ENCODE data around the gene DTNB.
"Not testable (repeated sequence)": the region's sequence is repeated elsewhere in the genome, so short reads cannot be mapped to it uniquely, and the experiment has no call there.

DTNB gene

GRCh38 chr2:25535411-25536289, 137.7 kb downstream of the DTNB start:
- DNase-seq, result not testable (repeated sequence)

DNA sequence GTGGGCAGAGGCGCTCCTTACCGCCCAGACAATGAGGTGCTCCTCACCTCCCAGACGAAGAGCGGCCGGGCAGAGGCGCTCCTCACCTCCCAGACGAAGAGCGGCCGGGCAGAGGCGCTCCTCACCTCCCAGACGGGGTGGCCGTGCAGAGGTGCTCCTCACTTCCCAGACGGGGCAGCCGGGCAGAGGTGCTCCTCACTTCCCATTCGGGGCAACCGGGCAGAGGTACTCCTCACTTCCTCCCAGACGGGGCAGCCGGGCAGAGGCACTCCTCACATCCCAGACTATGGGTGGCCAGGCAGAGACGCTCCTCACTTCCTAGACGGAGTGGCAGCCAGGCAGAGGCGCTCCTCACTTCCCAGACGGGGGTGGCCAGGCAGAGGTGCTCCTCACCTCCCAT, 138.4 kb downstream of the DTNB start:
- DNase-seq, result not testable (repeated sequence)

DNA sequence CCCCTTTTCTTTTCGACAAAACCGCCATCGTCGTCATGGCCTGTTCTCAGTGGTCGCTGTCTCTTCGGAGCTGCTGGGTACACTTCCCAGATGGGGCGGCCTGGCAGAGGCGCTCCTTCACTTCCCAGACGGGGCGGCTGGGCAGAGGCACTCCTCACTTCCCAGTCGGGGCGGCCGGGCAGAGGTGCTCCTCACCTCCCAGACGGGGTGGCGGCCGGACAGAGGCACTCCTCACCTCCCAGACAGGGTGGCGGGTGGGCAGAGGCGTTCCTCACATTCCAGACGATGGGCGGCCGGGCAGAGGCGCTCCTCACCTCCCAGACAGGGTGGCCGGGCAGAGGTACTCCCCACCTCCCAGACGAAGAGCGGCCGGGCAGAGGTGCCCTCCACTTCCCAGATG, 138.9 kb downstream of the DTNB start:
- DNase-seq, result no peak

- DNase-seq, result not testable (repeated sequence)
Observed at GRCh38 chr2:25533771-25534170, 139.6 kb downstream of the DTNB start.

DNA sequence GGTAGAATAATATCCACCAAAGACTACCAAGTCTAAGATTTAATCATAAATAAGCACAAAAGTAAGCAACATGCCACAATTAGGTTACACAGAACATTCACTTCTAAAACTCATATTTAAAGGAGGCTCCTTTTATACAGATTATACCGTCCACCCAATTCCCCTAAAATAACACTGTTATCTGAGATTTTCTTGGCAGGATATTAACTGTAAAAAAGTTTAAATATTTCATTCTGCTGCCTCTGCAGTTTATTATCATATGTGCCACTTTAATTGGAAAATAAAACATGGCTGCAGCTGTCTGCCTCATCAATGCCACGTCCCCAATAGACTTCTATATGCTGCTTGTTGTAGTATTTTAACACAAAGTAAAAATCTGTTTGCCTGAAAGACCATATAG, 140.9 kb downstream of the DTNB start:
- DNase-seq, result no peak

GRCh38 chr2:25529034-25529433, 144.3 kb downstream of the DTNB start:
- no peak for DNase-seq

DNA sequence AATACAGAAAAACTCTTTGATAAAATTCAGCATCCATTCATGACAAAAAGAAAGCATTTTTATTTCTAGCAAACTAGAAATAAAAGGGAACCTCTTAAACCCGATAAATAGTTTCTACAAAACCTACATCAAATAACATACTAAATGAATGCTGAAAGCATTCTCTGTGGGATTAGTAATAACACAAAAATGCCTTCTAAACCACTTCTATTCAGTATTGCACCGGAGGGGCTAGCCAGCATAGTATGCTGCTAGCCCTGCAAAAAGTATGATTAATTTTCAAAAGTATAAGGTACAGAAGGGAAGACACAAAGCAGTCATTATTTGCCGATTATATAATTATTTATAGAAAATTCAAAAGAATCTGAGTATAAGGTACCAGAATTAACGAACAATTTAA, 145.2 kb downstream of the DTNB start:
- DNase-seq, result no peak

GRCh38 chr2:25524507-25524906, 148.9 kb downstream of the DTNB start:
- DNase-seq, result no peak

GRCh38 chr2:25523060-25523459, 150.3 kb downstream of the DTNB start:
- DNase-seq, result no peak

- DNase-seq, result peak; percentile 3
Observed at GRCh38 chr2:25521665-25522387, 151.6 kb downstream of the DTNB start.

DNA sequence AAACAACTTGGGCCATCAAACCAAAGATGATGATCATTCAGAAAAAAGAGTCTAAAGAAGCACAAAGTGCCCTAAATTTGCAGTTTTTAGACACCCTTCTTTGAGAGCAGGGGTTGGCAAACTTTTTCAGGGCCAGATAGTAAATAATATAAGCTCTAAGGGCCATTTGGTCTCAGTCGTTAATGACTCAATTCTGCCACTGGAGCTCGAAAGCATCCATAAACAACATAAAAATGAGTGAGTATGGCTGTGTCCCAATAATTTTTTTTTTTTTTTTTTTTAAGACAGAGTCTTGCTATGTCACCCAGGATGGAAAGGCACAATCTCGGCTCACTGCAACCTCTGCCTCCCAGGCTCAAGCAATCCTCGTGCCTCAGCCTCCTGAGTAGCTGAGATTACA, 152.3 kb downstream of the DTNB start:
- no peak for DNase-seq

GRCh38 chr2:25517701-25518100, 155.7 kb downstream of the DTNB start:
- DNase-seq, result no peak

GRCh38 chr2:25514043-25514637, 159.2 kb downstream of the DTNB start:
- DNase-seq, result no peak

- DNase-seq, result no peak
Observed at GRCh38 chr2:25512707-25513106, 160.7 kb downstream of the DTNB start.

GRCh38 chr2:25506226-25506625, 167.2 kb downstream of the DTNB start:
- DNase-seq, result no peak

GRCh38 chr2:25505622-25506021, 167.8 kb downstream of the DTNB start:
- no peak for DNase-seq

GRCh38 chr2:25505182-25505581, 168.2 kb downstream of the DTNB start:
- DNase-seq, result no peak

- DNase-seq, result no peak
Observed at GRCh38 chr2:25504266-25504665, 169.1 kb downstream of the DTNB start.

- no peak for DNase-seq
Observed at GRCh38 chr2:25499157-25499556, 174.2 kb downstream of the DTNB start.

GRCh38 chr2:25497918-25498407, 175.4 kb downstream of the DTNB start:
- DNase-seq, result no peak

GRCh38 chr2:25497229-25497917, 176.0 kb downstream of the DTNB start:
- no peak for DNase-seq

- no peak for DNase-seq
Observed at GRCh38 chr2:25494616-25495015, 178.8 kb downstream of the DTNB start.

GRCh38 chr2:25493207-25493606, 180.2 kb downstream of the DTNB start:
- DNase-seq, result no peak
